ENCODE results near the gene LDLRAD3. TPM values are rescaled to one million over a fixed set of nuclear protein-coding genes. Genes with fewer than 3 reads are reported as not detected.

Gene LDLRAD3
- total RNA-seq, 3 donors from 2014 or later (not counting 1 experiment from before 2014, with no cell fraction given), result 1.0 to 1.5 (median 1.2) TPM

GRCh38 chr11:36035454-36035853 lies 91.6 kb downstream of the LDLRAD3 start:
- no peaks in the 10 kb centered on the region for H3K4me1 Mint-ChIP-seq
- Histone ChIP-seq H3K4me3 (ENCODE audit: low read length) (no peak overlapping the region), H3K9me3 (ENCODE audit: control insufficient read depth, insufficient read depth, low read length) (no peaks in the 10 kb centered on the region), H3K27me3 (ENCODE audit: control insufficient read depth, insufficient read depth, low read length) (no peaks in the 10 kb centered on the region), H3K36me3 (ENCODE audit: control insufficient read depth, insufficient read depth, low read length) (no peaks in the 10 kb centered on the region), H3K27ac (ENCODE audit: low read length) (no peak overlapping the region), H3K4me1 (ENCODE audit: control insufficient read depth, insufficient read depth, low read length) (no peaks in the 10 kb centered on the region)
- peaks cover 0 to 12% of the 10 kb centered on the region in 2 donors for H3K27me3 Mint-ChIP-seq (ENCODE audit: low read depth in 2 of 2)
- TF ChIP-seq CTCF (IDR thresholded peaks at IDR 0.05), result no peak
- intact Hi-C loops (cut with micrococcal nuclease), result no loop called here
- H3K36me3 Mint-ChIP-seq, result no peaks in the 10 kb centered on the region
- 100% methylated on average over 1 of the region's 1 CpG for WGBS (ENCODE audit: insufficient coverage)
- no peak overlapping the region for H3K4me3 Mint-ChIP-seq
- H3K9me3 Mint-ChIP-seq, result no peaks in the 10 kb centered on the region
- no peak for DNase-seq
- ATAC-seq, result no peak
- H3K27ac Mint-ChIP-seq, result no peak overlapping the region

- no peaks in the 10 kb centered on the region for H3K4me1 Mint-ChIP-seq
- 83% methylated on average over 9 of the region's 9 CpGs for WGBS (ENCODE audit: insufficient coverage)
- Histone ChIP-seq H3K27ac (ENCODE audit: low read length) (no peak overlapping the region), H3K9me3 (ENCODE audit: control insufficient read depth, insufficient read depth, low read length) (no peaks in the 10 kb centered on the region), H3K27me3 (ENCODE audit: control insufficient read depth, insufficient read depth, low read length) (no peaks in the 10 kb centered on the region), H3K4me3 (ENCODE audit: low read length) (no peak overlapping the region), H3K4me1 (ENCODE audit: control insufficient read depth, insufficient read depth, low read length) (no peaks in the 10 kb centered on the region), H3K36me3 (ENCODE audit: control insufficient read depth, insufficient read depth, low read length) (no peaks in the 10 kb centered on the region)
- H3K27ac Mint-ChIP-seq, result no peak overlapping the region
- DNase-seq (no peak), ATAC-seq (no peak)
- H3K9me3 Mint-ChIP-seq, result no peaks in the 10 kb centered on the region
- H3K36me3 Mint-ChIP-seq, result no peaks in the 10 kb centered on the region
- no peak overlapping the region for H3K4me3 Mint-ChIP-seq
- no peak for TF ChIP-seq CTCF (IDR thresholded peaks at IDR 0.05)
- intact Hi-C loops (cut with micrococcal nuclease), result no loop called here
- H3K27me3 Mint-ChIP-seq (ENCODE audit: low read depth in 2 of 2), result peaks cover 0 to 8% of the 10 kb centered on the region in 2 donors
These were observed 92.1 kb downstream of the LDLRAD3 start for GRCh38 chr11:36035999-36036398.

GRCh38 chr11:36037031-36037430 lies 93.2 kb downstream of the LDLRAD3 start:
- no peaks in the 10 kb centered on the region for H3K36me3 Mint-ChIP-seq
- H3K27ac Mint-ChIP-seq, result no peak overlapping the region
- no peak overlapping the region for H3K4me3 ChIP-seq (ENCODE audit: low read length)
- peaks cover 0 to 8% of the 10 kb centered on the region in 2 donors for H3K27me3 Mint-ChIP-seq (ENCODE audit: low read depth in 2 of 2)
- ATAC-seq (no peak), DNase-seq (no peak)
- WGBS (ENCODE audit: insufficient coverage), result 69% methylated on average over 7 of the region's 7 CpGs
- no peaks in the 10 kb centered on the region for H3K4me1 Mint-ChIP-seq
- no peak for TF ChIP-seq CTCF (IDR thresholded peaks at IDR 0.05)
- no peaks in the 10 kb centered on the region for H3K4me1 ChIP-seq (ENCODE audit: control insufficient read depth, insufficient read depth, low read length)
- H3K36me3 ChIP-seq (ENCODE audit: control insufficient read depth, insufficient read depth, low read length), result no peaks in the 10 kb centered on the region
- no peak overlapping the region for H3K4me3 Mint-ChIP-seq
- H3K9me3 ChIP-seq (ENCODE audit: control insufficient read depth, insufficient read depth, low read length), result no peaks in the 10 kb centered on the region
- no peak overlapping the region for H3K27ac ChIP-seq (ENCODE audit: low read length)
- intact Hi-C loops (cut with micrococcal nuclease), result no loop called here
- H3K27me3 ChIP-seq (ENCODE audit: control insufficient read depth, insufficient read depth, low read length), result no peaks in the 10 kb centered on the region
- H3K9me3 Mint-ChIP-seq, result no peaks in the 10 kb centered on the region

GRCh38 chr11:36038541-36038940 lies 94.7 kb downstream of the LDLRAD3 start:
- H3K4me3 Mint-ChIP-seq, result no peak overlapping the region
- WGBS (ENCODE audit: insufficient coverage), result no CpG with 5 or more reads among the region's 3 CpGs

More at GRCh38 chr11:36038541-36038940, 94.7 kb downstream of the LDLRAD3 start:
- no peak overlapping the region for H3K27ac ChIP-seq (ENCODE audit: low read length)
- no peaks in the 10 kb centered on the region for H3K9me3 ChIP-seq (ENCODE audit: control insufficient read depth, insufficient read depth, low read length)
- intact Hi-C loops (cut with micrococcal nuclease), result no loop called here
- H3K4me1 ChIP-seq (ENCODE audit: control insufficient read depth, insufficient read depth, low read length), result no peaks in the 10 kb centered on the region
- Mint-ChIP-seq H3K36me3 (no peaks in the 10 kb centered on the region), H3K27ac (no peak overlapping the region), H3K9me3 (no peaks in the 10 kb centered on the region), H3K27me3 (ENCODE audit: low read depth in 2 of 2) (peaks cover 0 to 8% of the 10 kb centered on the region in 2 donors), H3K4me1 (no peaks in the 10 kb centered on the region)
- ATAC-seq (no peak), DNase-seq (no peak)
- no peak for TF ChIP-seq CTCF (IDR thresholded peaks at IDR 0.05)
- H3K4me3 ChIP-seq (ENCODE audit: low read length), result no peak overlapping the region
- H3K27me3 ChIP-seq (ENCODE audit: control insufficient read depth, insufficient read depth, low read length), result no peaks in the 10 kb centered on the region
- no peaks in the 10 kb centered on the region for H3K36me3 ChIP-seq (ENCODE audit: control insufficient read depth, insufficient read depth, low read length)

Data from natural killer cell (primary cell).